Right atrium auricular region (tissue), 2 donors: Measurements from ENCODE around the gene CDKN1B. TPM values are rescaled to one million over a fixed set of nuclear protein-coding genes. Genes with fewer than 3 reads are reported as not detected.
A peak's percentile ranks its signal among the peaks of the same experiment; 100 is the strongest.

Experiments
- DNase-seq: peaks from one replicate; pipeline ENCODE4 v3.0.0-alpha.2; 2019; ENCODE audit warnings: low spot score
- H3K27ac ChIP-seq, 2 donors: fragments of 200-600 bp; sonication (generic); 1 replicate in 1 of 2; 2 replicates in 1 of 2; pipeline ENCODE4 v1.5.1; 2016 to 2019
- H3K27me3 ChIP-seq, 2 donors: fragments of 200-600 bp; sonication (generic); one replicate each; pipeline versions ENCODE4 v1.5.1 to v1.6.0; 2017 to 2019
- H3K36me3 ChIP-seq: fragments of 200-600 bp; sonication (generic); one replicate; pipeline ENCODE4 v1.5.1; 2016
- H3K4me1 ChIP-seq, 2 donors: fragments of 200-600 bp; sonication (generic); one replicate each; pipeline versions ENCODE4 v1.5.1 to v1.6.0; 2017 to 2019
- H3K4me3 ChIP-seq, 2 donors: fragments of 200-600 bp; sonication (generic); 1 replicate in 1 of 2; 2 replicates in 1 of 2; pipeline ENCODE4 v1.5.1; 2017 to 2019; ENCODE audit warnings: mild to moderate bottlenecking in 1 of 2, moderate library complexity in 1 of 2
- H3K9me3 ChIP-seq, 2 donors: fragments of 200-600 bp; sonication (generic); one replicate each; pipeline ENCODE4 v1.5.1; 2019
- CTCF ChIP-seq, 2 donors: fragments of 200-600 bp; sonication (generic); IDR thresholded peaks; one replicate each; pipeline ENCODE4 v1.5.1; 2019; ENCODE audit warnings: antibody characterized with exemption in 2 of 2
- total RNA-seq, 2 donors: library from RNA; depleted of rRNA; stranded (reverse); fragments of >200 nt; gene quantifications; one replicate each; pipeline ENCODE4 v1.1.0, GENCODE V29; 2016

CDKN1B gene
- total RNA-seq, 2 donors from 2014 or later = 31.1 to 38.1 TPM

- H3K9me3 ChIP-seq = no peaks in the 10 kb centered on the region
- TF ChIP-seq CTCF (IDR thresholded peaks at IDR 0.05) = no peak
- no peaks in the 10 kb centered on the region for H3K27me3 ChIP-seq
- H3K4me3 ChIP-seq = peak overlapping the region in 1 of 2 donors; percentile 3
- H3K27ac ChIP-seq = no peak overlapping the region
- no peaks in the 10 kb centered on the region for H3K36me3 ChIP-seq
- H3K4me1 ChIP-seq = peaks cover 0 to 6% of the 10 kb centered on the region in 2 donors
- DNase-seq = no peak
Observed at GRCh38 chr12:12684375-12685106, 32.6 kb upstream of the CDKN1B start.

GRCh38 chr12:12685305-12685704, 31.9 kb upstream of the CDKN1B start:
- Histone ChIP-seq H3K4me1 (peaks cover 0 to 6% of the 10 kb centered on the region in 2 donors), H3K27ac (no peak overlapping the region), H3K9me3 (no peaks in the 10 kb centered on the region), H3K27me3 (no peaks in the 10 kb centered on the region), H3K36me3 (no peaks in the 10 kb centered on the region), H3K4me3 (no peak overlapping the region)
- no peak for TF ChIP-seq CTCF (IDR thresholded peaks at IDR 0.05)
- DNase-seq = no peak

GRCh38 chr12:12686472-12686871, 30.7 kb upstream of the CDKN1B start:
- Histone ChIP-seq H3K9me3 (no peaks in the 10 kb centered on the region), H3K4me3 (no peak overlapping the region)

GRCh38 chr12:12686925-12687324, 30.2 kb upstream of the CDKN1B start:
- DNase-seq = no peak
- H3K9me3 ChIP-seq = no peaks in the 10 kb centered on the region
- no peak for TF ChIP-seq CTCF (IDR thresholded peaks at IDR 0.05)

More at GRCh38 chr12:12686472-12686871, 30.7 kb upstream of the CDKN1B start:
- Histone ChIP-seq H3K27me3 (no peaks in the 10 kb centered on the region), H3K27ac (no peak overlapping the region), H3K4me1 (peaks cover 0 to 6% of the 10 kb centered on the region in 2 donors), H3K36me3 (no peaks in the 10 kb centered on the region)
- DNase-seq = no peak
- no peak for TF ChIP-seq CTCF (IDR thresholded peaks at IDR 0.05)

GRCh38 chr12:12689647-12690300, 27.4 kb upstream of the CDKN1B start:
- DNase-seq = no peak
- no peaks in the 10 kb centered on the region for H3K4me1 ChIP-seq
- H3K27ac ChIP-seq = no peak overlapping the region
- no peak for TF ChIP-seq CTCF (IDR thresholded peaks at IDR 0.05)
- H3K27me3 ChIP-seq = no peaks in the 10 kb centered on the region
- H3K36me3 ChIP-seq = no peaks in the 10 kb centered on the region
- no peak overlapping the region for H3K4me3 ChIP-seq
- no peaks in the 10 kb centered on the region for H3K9me3 ChIP-seq

More at GRCh38 chr12:12686925-12687324, 30.2 kb upstream of the CDKN1B start:
- Histone ChIP-seq H3K4me3 (no peak overlapping the region), H3K27ac (no peak overlapping the region), H3K4me1 (peaks cover 0 to 6% of the 10 kb centered on the region in 2 donors), H3K36me3 (no peaks in the 10 kb centered on the region), H3K27me3 (no peaks in the 10 kb centered on the region)
